Measurements from ENCODE around the gene PROX1. TPM values are rescaled to one million over a fixed set of nuclear protein-coding genes. Genes with fewer than 3 reads are reported as not detected.

PROX1 gene
- total RNA-seq, 2 experiments from 2014 or later = 0.10 to 0.12 TPM

DNA sequence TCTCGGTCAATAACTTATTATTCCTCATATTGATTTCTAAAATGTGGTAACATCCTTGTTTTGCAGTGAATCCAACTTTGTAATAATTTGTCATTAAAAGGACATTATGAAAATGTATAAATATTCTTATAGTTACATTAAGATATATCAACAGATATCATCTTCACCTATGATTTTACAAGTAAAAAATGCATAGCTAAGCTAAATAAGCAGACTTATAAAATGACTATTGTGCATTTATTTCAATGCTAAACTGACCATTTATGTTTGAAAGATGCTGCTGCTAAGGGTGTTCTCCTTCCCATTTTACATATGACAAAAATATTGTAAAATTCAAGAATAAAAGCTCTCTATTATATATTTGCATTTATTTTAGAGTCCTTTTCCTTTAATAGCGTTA, 7.8 kb downstream of the PROX1 start:
- H3K27ac Mint-ChIP-seq = no peak overlapping the region
- intact Hi-C loops (cut with micrococcal nuclease) = no loop called here
- no peaks in the 10 kb centered on the region for H3K9me3 Mint-ChIP-seq
- H3K36me3 Mint-ChIP-seq (ENCODE audit: low read depth) = no peaks in the 10 kb centered on the region
- CTCF ChIA-PET = no interaction called here
- H3K27me3 Mint-ChIP-seq (ENCODE audit: low read depth) = peaks cover 27% of the 10 kb centered on the region
- no peak for DNase-seq
- H3K4me1 Mint-ChIP-seq (ENCODE audit: low read depth) = no peaks in the 10 kb centered on the region
- H3K4me3 Mint-ChIP-seq = no peak overlapping the region

DNA sequence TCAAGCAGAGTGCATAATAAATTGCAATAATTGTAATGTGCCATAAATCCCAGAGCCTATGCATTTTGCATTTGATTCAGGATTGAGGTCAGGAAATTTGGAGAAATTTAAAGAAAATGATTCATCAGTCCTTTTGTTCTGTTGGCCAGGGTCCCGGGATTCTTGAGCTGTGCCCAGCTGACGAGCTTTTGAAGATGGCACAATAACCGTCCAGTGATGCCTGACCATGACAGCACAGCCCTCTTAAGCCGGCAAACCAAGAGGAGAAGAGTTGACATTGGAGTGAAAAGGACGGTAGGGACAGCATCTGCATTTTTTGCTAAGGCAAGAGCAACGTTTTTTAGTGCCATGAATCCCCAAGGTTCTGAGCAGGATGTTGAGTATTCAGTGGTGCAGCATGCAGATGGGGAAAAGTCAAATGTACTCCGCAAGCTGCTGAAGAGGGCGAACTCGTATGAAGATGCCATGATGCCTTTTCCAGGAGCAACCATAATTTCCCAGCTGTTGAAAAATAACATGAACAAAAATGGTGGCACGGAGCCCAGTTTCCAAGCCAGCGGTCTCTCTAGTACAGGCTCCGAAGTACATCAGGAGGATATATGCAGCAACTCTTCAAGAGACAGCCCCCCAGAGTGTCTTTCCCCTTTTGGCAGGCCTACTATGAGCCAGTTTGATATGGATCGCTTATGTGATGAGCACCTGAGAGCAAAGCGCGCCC, 8.7 kb downstream of the PROX1 start:
- H3K9me3 Mint-ChIP-seq = no peaks in the 10 kb centered on the region
- no peak for DNase-seq
- no peaks in the 10 kb centered on the region for H3K4me1 Mint-ChIP-seq (ENCODE audit: low read depth)
- CTCF ChIA-PET = no interaction called here
- no peak overlapping the region for H3K4me3 Mint-ChIP-seq
- H3K36me3 Mint-ChIP-seq (ENCODE audit: low read depth) = no peaks in the 10 kb centered on the region
- peaks cover 19% of the 10 kb centered on the region for H3K27me3 Mint-ChIP-seq (ENCODE audit: low read depth)
- no peak overlapping the region for H3K27ac Mint-ChIP-seq
- intact Hi-C loops (cut with micrococcal nuclease) = no loop called here

DNA sequence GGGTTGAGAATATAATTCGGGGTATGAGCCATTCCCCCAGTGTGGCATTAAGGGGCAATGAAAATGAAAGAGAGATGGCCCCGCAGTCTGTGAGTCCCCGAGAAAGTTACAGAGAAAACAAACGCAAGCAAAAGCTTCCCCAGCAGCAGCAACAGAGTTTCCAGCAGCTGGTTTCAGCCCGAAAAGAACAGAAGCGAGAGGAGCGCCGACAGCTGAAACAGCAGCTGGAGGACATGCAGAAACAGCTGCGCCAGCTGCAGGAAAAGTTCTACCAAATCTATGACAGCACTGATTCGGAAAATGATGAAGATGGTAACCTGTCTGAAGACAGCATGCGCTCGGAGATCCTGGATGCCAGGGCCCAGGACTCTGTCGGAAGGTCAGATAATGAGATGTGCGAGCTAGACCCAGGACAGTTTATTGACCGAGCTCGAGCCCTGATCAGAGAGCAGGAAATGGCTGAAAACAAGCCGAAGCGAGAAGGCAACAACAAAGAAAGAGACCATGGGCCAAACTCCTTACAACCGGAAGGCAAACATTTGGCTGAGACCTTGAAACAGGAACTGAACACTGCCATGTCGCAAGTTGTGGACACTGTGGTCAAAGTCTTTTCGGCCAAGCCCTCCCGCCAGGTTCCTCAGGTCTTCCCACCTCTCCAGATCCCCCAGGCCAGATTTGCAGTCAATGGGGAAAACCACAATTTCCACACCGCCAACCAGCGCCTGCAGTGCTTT, 9.4 kb downstream of the PROX1 start:
- Mint-ChIP-seq H3K27ac (no peak overlapping the region), H3K4me3 (no peak overlapping the region), H3K27me3 (ENCODE audit: low read depth) (peaks cover 16% of the 10 kb centered on the region), H3K4me1 (ENCODE audit: low read depth) (no peaks in the 10 kb centered on the region), H3K36me3 (ENCODE audit: low read depth) (no peaks in the 10 kb centered on the region), H3K9me3 (no peaks in the 10 kb centered on the region)
- CTCF ChIA-PET = no interaction called here
- intact Hi-C loops (cut with micrococcal nuclease) = no loop called here
- no peak for DNase-seq

DNA sequence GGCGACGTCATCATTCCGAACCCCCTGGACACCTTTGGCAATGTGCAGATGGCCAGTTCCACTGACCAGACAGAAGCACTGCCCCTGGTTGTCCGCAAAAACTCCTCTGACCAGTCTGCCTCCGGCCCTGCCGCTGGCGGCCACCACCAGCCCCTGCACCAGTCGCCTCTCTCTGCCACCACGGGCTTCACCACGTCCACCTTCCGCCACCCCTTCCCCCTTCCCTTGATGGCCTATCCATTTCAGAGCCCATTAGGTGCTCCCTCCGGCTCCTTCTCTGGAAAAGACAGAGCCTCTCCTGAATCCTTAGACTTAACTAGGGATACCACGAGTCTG, 10.0 kb downstream of the PROX1 start:
- CTCF ChIA-PET = no interaction called here
- Mint-ChIP-seq H3K4me1 (ENCODE audit: low read depth) (no peaks in the 10 kb centered on the region), H3K36me3 (ENCODE audit: low read depth) (no peaks in the 10 kb centered on the region), H3K27me3 (ENCODE audit: low read depth) (peaks cover 14% of the 10 kb centered on the region), H3K9me3 (no peaks in the 10 kb centered on the region), H3K4me3 (no peak overlapping the region), H3K27ac (no peak overlapping the region)
- DNase-seq = no peak
- intact Hi-C loops (cut with micrococcal nuclease) = no loop called here

DNA sequence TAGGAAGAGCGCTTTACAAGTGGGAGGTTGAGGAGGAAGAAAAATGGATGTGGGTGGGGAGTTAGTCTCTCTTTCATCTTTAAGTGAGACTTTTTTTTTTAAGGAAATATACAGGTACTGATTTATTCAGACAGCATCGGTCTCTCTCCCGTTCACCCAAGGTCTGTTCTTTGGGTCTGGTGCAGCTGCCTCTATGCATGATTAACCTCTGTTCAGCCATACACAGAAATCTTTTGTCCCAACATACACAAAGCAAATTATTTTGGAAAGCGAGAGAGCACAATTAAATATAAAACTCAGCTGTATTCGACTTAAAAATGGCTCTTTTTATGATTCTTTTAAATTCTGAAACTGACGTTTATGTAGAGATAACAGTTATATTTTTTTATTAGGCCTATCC, 11.0 kb downstream of the PROX1 start:
- H3K27ac Mint-ChIP-seq = no peak overlapping the region
- no peaks in the 10 kb centered on the region for H3K36me3 Mint-ChIP-seq (ENCODE audit: low read depth)
- intact Hi-C loops (cut with micrococcal nuclease) = no loop called here
- H3K9me3 Mint-ChIP-seq = no peaks in the 10 kb centered on the region
- DNase-seq = no peak
- peaks cover 12% of the 10 kb centered on the region for H3K27me3 Mint-ChIP-seq (ENCODE audit: low read depth)
- CTCF ChIA-PET = interaction anchor here (0.7 kb wide), 1 partner anchor 42 kb away, joined by 3 read pairs; no protein-coding TSS in a partner anchor
- H3K4me1 Mint-ChIP-seq (ENCODE audit: low read depth) = no peaks in the 10 kb centered on the region
- no peak overlapping the region for H3K4me3 Mint-ChIP-seq

DNA sequence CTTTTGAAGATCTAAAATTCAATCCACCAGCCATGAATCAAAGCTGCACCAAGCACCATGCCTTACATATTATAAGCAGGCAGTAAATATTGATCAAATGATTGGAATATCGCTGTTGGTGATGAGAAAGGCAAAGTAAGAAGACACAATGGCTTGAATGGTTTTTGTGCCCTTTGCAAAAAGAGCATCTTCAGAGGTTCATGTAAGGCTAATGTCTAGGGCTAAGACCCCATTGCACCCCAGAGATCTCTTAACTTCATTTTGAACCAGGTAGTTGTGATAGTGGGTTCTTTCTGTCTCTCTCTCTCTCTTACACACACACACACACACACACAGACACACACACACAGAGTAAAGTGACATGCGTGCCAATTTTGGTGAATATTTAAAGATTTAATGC, 12.0 kb downstream of the PROX1 start:
- Mint-ChIP-seq H3K27me3 (ENCODE audit: low read depth) (peaks cover 8% of the 10 kb centered on the region), H3K4me3 (no peak overlapping the region), H3K9me3 (no peaks in the 10 kb centered on the region), H3K27ac (no peak overlapping the region), H3K4me1 (ENCODE audit: low read depth) (no peaks in the 10 kb centered on the region), H3K36me3 (ENCODE audit: low read depth) (no peaks in the 10 kb centered on the region)
- DNase-seq = no peak
- intact Hi-C loops (cut with micrococcal nuclease) = no loop called here
- CTCF ChIA-PET = no interaction called here

DNA sequence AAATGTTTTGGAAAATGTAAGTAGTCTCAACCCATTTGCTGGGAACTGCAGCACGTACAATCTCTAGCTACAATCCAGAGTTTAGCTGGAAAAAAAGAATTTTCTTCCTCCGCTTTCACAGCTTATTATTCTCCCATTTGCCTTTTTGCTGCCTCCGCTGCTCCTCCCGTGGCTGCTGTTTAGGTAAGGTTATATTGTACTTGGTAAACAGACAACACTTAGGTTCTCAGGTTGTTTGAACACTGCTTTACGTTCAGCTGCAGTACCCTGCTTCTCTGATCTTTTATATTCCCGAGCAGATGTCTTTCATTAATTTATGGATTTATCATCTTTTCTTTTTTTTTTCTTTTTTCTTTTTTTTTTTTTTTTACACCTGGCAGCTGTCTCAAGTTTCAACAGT, 14.3 kb downstream of the PROX1 start:
- DNase-seq = no peak
- no peaks in the 10 kb centered on the region for H3K36me3 Mint-ChIP-seq (ENCODE audit: low read depth)
- H3K4me3 Mint-ChIP-seq = no peak overlapping the region
- CTCF ChIA-PET = no interaction called here
- H3K9me3 Mint-ChIP-seq = no peaks in the 10 kb centered on the region
- H3K27me3 Mint-ChIP-seq (ENCODE audit: low read depth) = peaks cover 6% of the 10 kb centered on the region
- no peak overlapping the region for H3K27ac Mint-ChIP-seq
- intact Hi-C loops (cut with micrococcal nuclease) = no loop called here
- H3K4me1 Mint-ChIP-seq (ENCODE audit: low read depth) = no peaks in the 10 kb centered on the region

DNA sequence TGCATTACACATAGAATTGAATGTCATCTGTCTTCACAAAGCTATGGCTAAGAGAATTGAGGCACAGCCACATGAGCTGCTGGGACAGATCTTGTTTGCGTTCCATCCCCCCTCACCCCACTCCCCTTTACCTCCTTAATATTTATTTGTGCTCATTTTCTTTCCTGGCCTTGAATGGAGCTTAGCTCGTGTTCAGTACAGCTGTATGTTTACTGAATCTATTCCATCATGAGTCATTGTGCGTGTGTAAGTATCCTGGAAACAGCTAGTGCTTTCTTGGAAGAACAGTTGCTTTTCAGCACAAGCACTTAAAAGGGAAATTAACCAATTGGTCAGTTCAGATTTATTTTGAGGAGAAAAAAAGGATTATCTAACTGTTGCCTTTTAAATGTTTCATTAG, 14.7 kb downstream of the PROX1 start:
- intact Hi-C loops (cut with micrococcal nuclease) = no loop called here
- Mint-ChIP-seq H3K27ac (no peak overlapping the region), H3K36me3 (ENCODE audit: low read depth) (no peaks in the 10 kb centered on the region), H3K27me3 (ENCODE audit: low read depth) (peaks cover 4% of the 10 kb centered on the region), H3K4me3 (no peak overlapping the region), H3K9me3 (no peaks in the 10 kb centered on the region), H3K4me1 (ENCODE audit: low read depth) (no peaks in the 10 kb centered on the region)
- no peak for DNase-seq
- CTCF ChIA-PET = no interaction called here

DNA sequence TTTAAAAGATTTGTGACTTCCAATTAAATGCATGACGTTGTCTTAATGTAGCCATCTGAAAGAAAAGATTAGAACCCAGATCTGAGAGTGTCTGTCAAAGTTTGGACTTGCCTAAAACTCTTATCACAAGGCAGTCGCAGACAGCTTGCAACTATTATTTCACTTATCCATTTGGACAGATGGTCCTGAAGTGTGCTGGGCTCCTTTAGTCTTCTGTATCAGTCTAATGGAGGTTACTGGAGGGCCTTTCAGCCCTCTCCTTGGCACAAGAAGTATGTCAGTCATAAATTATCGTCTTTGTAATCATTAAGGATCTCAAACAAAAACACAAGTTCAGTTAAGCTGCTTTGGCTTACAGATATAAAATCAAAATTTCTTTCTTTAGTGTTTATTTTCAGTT, 15.5 kb downstream of the PROX1 start:
- intact Hi-C loops (cut with micrococcal nuclease) = no loop called here
- Mint-ChIP-seq H3K4me1 (ENCODE audit: low read depth) (no peaks in the 10 kb centered on the region), H3K36me3 (ENCODE audit: low read depth) (no peaks in the 10 kb centered on the region), H3K27ac (no peak overlapping the region), H3K4me3 (no peak overlapping the region), H3K27me3 (ENCODE audit: low read depth) (peaks cover 4% of the 10 kb centered on the region), H3K9me3 (no peaks in the 10 kb centered on the region)
- CTCF ChIA-PET = no interaction called here
- DNase-seq = no peak

DNA sequence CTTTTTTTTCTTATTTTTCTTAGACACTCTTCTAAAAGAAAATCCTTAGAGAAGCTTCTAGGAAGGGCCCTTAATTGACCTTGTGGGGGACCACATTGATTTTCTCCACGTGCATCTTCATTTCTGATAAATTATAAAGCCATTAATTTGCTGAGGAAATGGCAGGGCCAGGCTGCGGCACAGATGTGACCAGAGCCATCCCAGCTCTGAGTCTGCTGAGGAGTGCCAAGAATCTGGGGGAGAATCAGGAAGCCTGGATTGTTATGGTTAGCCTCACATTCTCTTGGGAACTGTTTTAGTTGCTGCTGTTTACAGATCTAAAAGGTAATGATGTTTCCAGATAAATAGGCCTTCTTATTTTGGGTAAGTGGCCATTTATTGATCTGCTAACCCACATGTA, 16.2 kb downstream of the PROX1 start:
- Mint-ChIP-seq H3K4me3 (no peak overlapping the region), H3K9me3 (no peaks in the 10 kb centered on the region), H3K36me3 (ENCODE audit: low read depth) (no peaks in the 10 kb centered on the region), H3K27ac (no peak overlapping the region), H3K4me1 (ENCODE audit: low read depth) (no peaks in the 10 kb centered on the region), H3K27me3 (ENCODE audit: low read depth) (peaks cover 7% of the 10 kb centered on the region)
- intact Hi-C loops (cut with micrococcal nuclease) = no loop called here
- CTCF ChIA-PET = no interaction called here
- DNase-seq = no peak

DNA sequence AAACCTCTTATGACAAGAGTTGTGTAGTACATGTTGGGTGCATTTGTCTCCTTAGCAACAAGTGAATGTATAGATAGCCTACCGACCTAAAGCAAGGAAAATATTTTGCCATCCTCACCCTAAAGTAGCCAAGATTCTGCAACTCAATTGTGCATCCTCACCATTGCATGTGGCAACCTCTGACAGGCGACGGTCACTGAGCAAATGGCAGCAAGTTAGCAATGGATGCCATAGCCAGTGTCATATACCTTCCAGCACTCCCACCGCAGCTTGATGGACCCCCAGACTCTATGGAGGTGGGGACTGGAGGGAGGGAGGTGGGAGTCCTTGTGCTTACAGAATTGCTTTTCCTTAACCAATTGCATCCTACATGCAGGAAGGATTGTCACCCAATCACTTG, 17.0 kb downstream of the PROX1 start:
- Mint-ChIP-seq H3K36me3 (ENCODE audit: low read depth) (no peaks in the 10 kb centered on the region), H3K9me3 (no peaks in the 10 kb centered on the region), H3K4me3 (no peak overlapping the region), H3K4me1 (ENCODE audit: low read depth) (no peaks in the 10 kb centered on the region), H3K27me3 (ENCODE audit: low read depth) (peaks cover 7% of the 10 kb centered on the region), H3K27ac (no peak overlapping the region)
- CTCF ChIA-PET = no interaction called here
- DNase-seq = no peak
- intact Hi-C loops (cut with micrococcal nuclease) = no loop called here

DNA sequence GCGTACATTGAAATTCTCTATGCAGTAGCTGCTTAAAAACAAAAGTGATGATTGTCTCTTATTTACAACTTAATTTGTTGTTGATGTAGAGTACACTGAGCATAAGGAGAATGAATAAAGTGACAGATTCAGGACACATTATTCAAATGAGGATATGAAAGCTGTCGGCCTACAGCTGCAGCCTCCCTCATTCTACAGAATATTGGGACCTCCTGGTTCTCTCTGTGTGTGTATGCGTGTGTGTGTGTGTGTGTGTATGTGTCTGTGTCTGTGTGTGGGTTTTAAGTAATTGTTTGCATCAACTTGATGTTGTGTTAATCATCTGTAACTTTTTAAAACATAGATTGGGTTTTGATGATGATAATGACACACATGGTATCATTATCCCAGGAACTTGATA, 17.9 kb downstream of the PROX1 start:
- no peaks in the 10 kb centered on the region for H3K36me3 Mint-ChIP-seq (ENCODE audit: low read depth)
- DNase-seq = no peak
- no peak overlapping the region for H3K4me3 Mint-ChIP-seq
- H3K4me1 Mint-ChIP-seq (ENCODE audit: low read depth) = no peaks in the 10 kb centered on the region
- H3K9me3 Mint-ChIP-seq = no peaks in the 10 kb centered on the region
- intact Hi-C loops (cut with micrococcal nuclease) = no loop called here
- CTCF ChIA-PET = no interaction called here
- H3K27ac Mint-ChIP-seq = no peak overlapping the region
- peaks cover 10% of the 10 kb centered on the region for H3K27me3 Mint-ChIP-seq (ENCODE audit: low read depth)

DNA sequence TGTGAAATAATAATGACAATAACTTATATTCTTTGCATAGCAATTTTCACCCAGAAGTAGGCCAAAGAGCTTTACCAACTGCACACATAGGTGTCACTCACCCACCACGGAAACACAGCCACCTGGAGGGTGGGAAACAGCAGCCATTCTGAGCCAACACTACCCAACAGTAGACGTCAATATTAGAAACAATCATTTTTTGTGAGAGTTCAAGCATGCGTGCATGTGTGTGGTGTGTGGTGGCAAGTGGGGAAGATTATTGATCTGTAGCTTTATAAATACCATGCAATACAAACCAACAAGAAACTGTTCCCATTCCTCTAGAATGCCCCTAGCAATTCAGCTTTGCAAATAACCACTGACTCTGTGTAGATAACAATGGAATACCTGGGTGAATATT, 19.1 kb downstream of the PROX1 start:
- H3K9me3 Mint-ChIP-seq = no peaks in the 10 kb centered on the region
- no peaks in the 10 kb centered on the region for H3K36me3 Mint-ChIP-seq (ENCODE audit: low read depth)
- no peak overlapping the region for H3K27ac Mint-ChIP-seq
- no peak for DNase-seq
- H3K4me1 Mint-ChIP-seq (ENCODE audit: low read depth) = no peaks in the 10 kb centered on the region
- intact Hi-C loops (cut with micrococcal nuclease) = no loop called here
- H3K4me3 Mint-ChIP-seq = no peak overlapping the region
- H3K27me3 Mint-ChIP-seq (ENCODE audit: low read depth) = peaks cover 10% of the 10 kb centered on the region
- CTCF ChIA-PET = no interaction called here

All from activated naive CD4-positive, alpha-beta T cell treated with anti-CD3 and anti-CD28 coated beads for 36 hours (primary cell).